ENCODE data around the gene TBC1D19.

The TBC1D19 gene

DNA sequence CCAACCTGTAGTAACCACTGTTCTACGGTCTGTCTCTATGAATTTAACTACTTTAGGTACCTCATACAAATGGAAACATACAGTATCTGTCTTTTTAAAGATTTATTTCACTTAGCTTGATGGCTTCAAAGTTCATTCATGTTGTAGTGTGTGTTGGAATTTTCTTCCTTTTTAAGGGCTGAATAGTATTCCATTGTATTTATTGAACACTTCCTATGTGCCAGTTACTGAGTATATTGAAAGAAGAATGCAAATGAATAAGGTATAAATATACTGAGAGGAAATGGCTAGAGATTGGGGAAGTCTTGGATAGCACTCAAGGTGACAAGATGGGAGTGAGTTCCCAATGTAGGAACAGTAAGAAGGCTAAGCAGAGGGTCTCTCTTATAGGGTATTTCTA lies 17.3 kb downstream of the TBC1D19 start:
- TF ChIP-seq, protein P1, sequence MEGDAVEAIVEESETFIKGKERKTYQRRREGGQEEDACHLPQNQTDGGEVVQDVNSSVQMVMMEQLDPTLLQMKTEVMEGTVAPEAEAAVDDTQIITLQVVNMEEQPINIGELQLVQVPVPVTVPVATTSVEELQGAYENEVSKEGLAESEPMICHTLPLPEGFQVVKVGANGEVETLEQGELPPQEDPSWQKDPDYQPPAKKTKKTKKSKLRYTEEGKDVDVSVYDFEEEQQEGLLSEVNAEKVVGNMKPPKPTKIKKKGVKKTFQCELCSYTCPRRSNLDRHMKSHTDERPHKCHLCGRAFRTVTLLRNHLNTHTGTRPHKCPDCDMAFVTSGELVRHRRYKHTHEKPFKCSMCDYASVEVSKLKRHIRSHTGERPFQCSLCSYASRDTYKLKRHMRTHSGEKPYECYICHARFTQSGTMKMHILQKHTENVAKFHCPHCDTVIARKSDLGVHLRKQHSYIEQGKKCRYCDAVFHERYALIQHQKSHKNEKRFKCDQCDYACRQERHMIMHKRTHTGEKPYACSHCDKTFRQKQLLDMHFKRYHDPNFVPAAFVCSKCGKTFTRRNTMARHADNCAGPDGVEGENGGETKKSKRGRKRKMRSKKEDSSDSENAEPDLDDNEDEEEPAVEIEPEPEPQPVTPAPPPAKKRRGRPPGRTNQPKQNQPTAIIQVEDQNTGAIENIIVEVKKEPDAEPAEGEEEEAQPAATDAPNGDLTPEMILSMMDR (conservative IDR thresholded peaks at IDR 0.05; ENCODE audit: low read depth, low read length), result no peak
- no peak for DNase-seq (ENCODE audit: low read depth)
- H3K4me3 ChIP-seq (ENCODE audit: low read length), result no peak overlapping the region

GRCh38 chr4:26607776-26608175 lies 23.9 kb downstream of the TBC1D19 start:
- DNase-seq (ENCODE audit: low read depth), result no peak
- TF ChIP-seq, protein P1 (conservative IDR thresholded peaks at IDR 0.05; ENCODE audit: low read depth, low read length), result no peak

GRCh38 chr4:26609391-26609790 lies 25.5 kb downstream of the TBC1D19 start:
- no peak overlapping the region for H3K4me3 ChIP-seq (ENCODE audit: low read length)
- TF ChIP-seq, protein P1 (conservative IDR thresholded peaks at IDR 0.05; ENCODE audit: low read depth, low read length), result no peak
- DNase-seq (ENCODE audit: low read depth), result no peak

More at GRCh38 chr4:26607776-26608175, 23.9 kb downstream of the TBC1D19 start:
- no peak overlapping the region for H3K4me3 ChIP-seq (ENCODE audit: low read length)

- no peak overlapping the region for H3K4me3 ChIP-seq (ENCODE audit: low read length)
- no peak for DNase-seq (ENCODE audit: low read depth)
- TF ChIP-seq, protein P1 (conservative IDR thresholded peaks at IDR 0.05; ENCODE audit: low read depth, low read length), result no peak
Measured at GRCh38 chr4:26609868-26610267, 26.0 kb downstream of the TBC1D19 start.

GRCh38 chr4:26611372-26611771 lies 27.5 kb downstream of the TBC1D19 start:
- no peak for DNase-seq (ENCODE audit: low read depth)
- TF ChIP-seq, protein P1 (conservative IDR thresholded peaks at IDR 0.05; ENCODE audit: low read depth, low read length), result no peak
- no peak overlapping the region for H3K4me3 ChIP-seq (ENCODE audit: low read length)

DNA sequence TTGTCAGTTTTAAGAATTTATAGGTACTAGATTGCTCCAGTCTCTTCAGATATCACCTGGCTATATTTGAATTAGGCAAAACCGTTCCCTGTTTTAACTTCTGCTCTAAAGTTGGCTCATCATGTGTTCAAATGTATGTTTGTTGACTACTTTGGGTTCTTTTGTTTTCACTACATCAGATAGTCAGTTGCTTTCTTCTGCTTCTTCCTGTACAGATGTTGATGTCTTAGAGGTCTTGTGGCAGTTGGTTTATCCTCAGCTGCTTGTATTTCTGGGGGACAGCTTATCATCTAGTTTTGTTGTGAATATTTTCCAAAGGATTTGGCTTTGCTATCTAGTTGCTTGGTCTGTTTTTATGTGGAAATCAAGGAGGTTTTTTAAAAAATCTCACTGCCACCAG lies 28.0 kb downstream of the TBC1D19 start:
- H3K4me3 ChIP-seq (ENCODE audit: low read length), result no peak overlapping the region
- TF ChIP-seq, protein P1 (conservative IDR thresholded peaks at IDR 0.05; ENCODE audit: low read depth, low read length), result no peak
- no peak for DNase-seq (ENCODE audit: low read depth)

DNA sequence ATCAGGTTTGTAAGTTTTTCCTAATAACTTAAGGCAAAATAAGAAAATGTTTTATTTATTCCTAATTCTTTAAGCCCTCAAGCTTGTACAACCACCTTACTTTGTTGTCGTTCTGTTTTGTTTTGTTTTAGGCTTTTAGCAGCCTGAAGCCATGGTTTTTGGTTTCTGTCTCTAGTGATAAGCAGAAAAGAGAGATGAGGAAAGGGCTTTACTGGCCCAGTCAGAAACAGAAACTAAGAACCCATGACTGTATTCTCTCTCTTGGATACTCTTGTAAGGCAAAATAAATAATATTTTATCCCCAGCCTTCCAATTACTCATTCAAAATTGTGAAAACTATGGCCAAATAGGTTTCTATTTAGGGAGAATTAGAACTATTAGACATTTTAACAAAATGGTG lies 29.4 kb downstream of the TBC1D19 start:
- H3K4me3 ChIP-seq (ENCODE audit: low read length), result no peak overlapping the region
- DNase-seq (ENCODE audit: low read depth), result no peak
- TF ChIP-seq, protein P1 (conservative IDR thresholded peaks at IDR 0.05; ENCODE audit: low read depth, low read length), result no peak
